Lower leg skin (tissue), 3 donors: ENCODE data around the gene SLC2A4.

Source experiments
- CTCF ChIP-seq, 3 donors: fragments of 450-650 bp; IDR thresholded peaks; one replicate each; pipeline ENCODE4 v1.5.1; 2016; ENCODE audit warnings: antibody characterized with exemption in 3 of 3, mild to moderate bottlenecking in 3 of 3, moderate library complexity in 2 of 3
- POLR2A ChIP-seq, 2 donors: fragments of 450-650 bp; IDR thresholded peaks; one replicate each; pipeline ENCODE4 v1.6.1; 2016 to 2017; ENCODE audit warnings: antibody characterized with exemption in 2 of 2, mild to moderate bottlenecking in 1 of 2, moderate library complexity in 1 of 2

GRCh38 chr17:7318121-7318860, 36.8 kb downstream of the SLC2A4 start:
- TF ChIP-seq CTCF (IDR thresholded peaks at IDR 0.05) (no peak), POLR2A (IDR thresholded peaks at IDR 0.05) (no peak)
